HepG2 (cell line): ENCODE results near the gene TTC24. TPM values are rescaled to one million over a fixed set of nuclear protein-coding genes. Genes with fewer than 3 reads are reported as not detected.

Source experiments
- ATAC-seq: fragments of 200-7000 bp; cut with Tn5 transposase; 3 replicates; pipeline ENCODE4 v1.9.1; 2020; ENCODE audit warnings: mild to moderate bottlenecking, moderate library complexity
- BruUV-seq: library from RNA; stranded (reverse); fragments of 400-500 nt; replicated peaks from 2 replicates; lab custom pipeline; 2021; lab: Mats Ljungman, UMichigan
- CTCF ChIA-PET: fragments of 300-600 bp; formaldehyde crosslinking; extraction: SDS; loops from one replicate; lab custom pipeline; 2021; ENCODE audit warnings: low total read pairs, inconsistent platforms, low intra/inter-chr PET ratio; lab: Yijun Ruan, JAX
- POLR2A ChIA-PET: fragments of 350-600 bp; sonication (Branson Sonifier 250); formaldehyde crosslinking; loops from one replicate; lab custom pipeline; 2020; ENCODE audit warnings: antibody characterized with exemption, inconsistent platforms; lab: Yijun Ruan, JAX
- DNase-seq: peaks from one replicate; pipeline ENCODE4 v3.0.0-alpha.2; 2015; ENCODE audit warnings: low spot score
- FAIRE-seq: peaks from 3 replicates; lab custom pipeline; 2011; peaks lifted over from hg19 to GRCh38; lab: Jason Lieb, UNC
- H2AFZ ChIP-seq: one replicate; pipeline ENCODE4 v1.6.1; 2011; ENCODE audit warnings: low read length, inconsistent platforms
- H3K27ac ChIP-seq: fragments of 300-600 bp; 3 replicates; pipeline ENCODE4 v1.8.0; 2011; ENCODE audit warnings: mixed run types, mild to moderate bottlenecking, mixed read lengths, low read length, inconsistent platforms; ENCODE audit not compliant: insufficient read depth; ENCODE audit errors: extremely low read length
- H3K27me3 ChIP-seq, 2 experiments: fragments of 200-600 bp in 1 of 2; 2 replicates in 1 of 2; 3 replicates in 1 of 2; pipeline versions ENCODE4 v1.6.0 to v1.8.0; 2011; ENCODE audit warnings: low read length in 2 of 2, mild to moderate bottlenecking in 2 of 2, moderate library complexity in 2 of 2, inconsistent platforms in 1 of 2; ENCODE audit not compliant: insufficient read depth in 2 of 2, control insufficient read depth in 1 of 2
- H3K36me3 ChIP-seq, 2 experiments: fragments of 200-600 bp in 1 of 2; replicated peaks in 1 of 2; 2 replicates in 1 of 2; 3 replicates in 1 of 2; pipeline versions ENCODE4 v1.5.1 to v1.8.0; 2011; ENCODE audit warnings: low read length in 2 of 2, inconsistent platforms in 1 of 2; ENCODE audit not compliant: insufficient read depth in 2 of 2, control insufficient read depth in 1 of 2
- H3K4me1 ChIP-seq: 2 replicates; pipeline ENCODE4 v1.5.1; 2012; ENCODE audit warnings: low read length, inconsistent platforms; ENCODE audit not compliant: insufficient read depth
- H3K4me2 ChIP-seq: 2 replicates; pipeline ENCODE4 v1.6.0; 2011; ENCODE audit warnings: low read depth, low read length, inconsistent platforms
- H3K4me3 ChIP-seq, 3 experiments: fragments of 200-600 bp in 1 of 3; sonication (generic), shearing (Covaris generic) in 1 of 3; replicated peaks in 1 of 3; 2 replicates each; pipeline ENCODE4 v1.5.1; 2011 to 2016; ENCODE audit warnings: low read length in 3 of 3, inconsistent platforms in 2 of 3, low read depth in 2 of 3, mild to moderate bottlenecking in 2 of 3, control low read depth in 1 of 3, mixed read lengths in 1 of 3; ENCODE audit not compliant: insufficient read depth in 1 of 3
- H3K79me2 ChIP-seq: one replicate; pipeline ENCODE4 v1.6.1; 2011; ENCODE audit warnings: low read length, inconsistent platforms; ENCODE audit not compliant: insufficient read depth
- H3K9ac ChIP-seq: 2 replicates; pipeline ENCODE4 v1.6.0; 2011; ENCODE audit warnings: mild to moderate bottlenecking, low read depth, low read length, inconsistent platforms; ENCODE audit not compliant: insufficient read depth
- H3K9me3 ChIP-seq: 2 replicates; pipeline ENCODE4 v1.5.1; 2012; ENCODE audit warnings: mild to moderate bottlenecking, low read length
- H4K20me1 ChIP-seq: 2 replicates; pipeline ENCODE4 v1.6.0; 2011; ENCODE audit warnings: inconsistent platforms, mild to moderate bottlenecking, low read length, moderate library complexity; ENCODE audit not compliant: insufficient read depth
- BRF2 ChIP-seq: sonication (generic); formaldehyde crosslinking; IDR thresholded peaks from 2 replicates; pipeline ENCODE4 v1.8.1; 2022; ENCODE audit warnings: mild to moderate bottlenecking, missing genetic modification reagents
- CENPBD1 ChIP-seq: sonication (generic); formaldehyde crosslinking; IDR thresholded peaks from 2 replicates; pipeline ENCODE4 v1.8.0; 2022; ENCODE audit warnings: missing genetic modification reagents, low read depth, mild to moderate bottlenecking, borderline replicate concordance
- DR1 ChIP-seq: sonication (generic); formaldehyde crosslinking; IDR thresholded peaks from 2 replicates; pipeline ENCODE4 v1.8.0; 2021; ENCODE audit warnings: mild to moderate bottlenecking, missing genetic modification reagents, inconsistent platforms
- HES4 ChIP-seq: sonication (generic); formaldehyde crosslinking; IDR thresholded peaks from 2 replicates; pipeline ENCODE4 v1.9.0; 2021; ENCODE audit warnings: mild to moderate bottlenecking, missing genetic modification reagents, borderline replicate concordance
- RARA ChIP-seq: IDR thresholded peaks from 2 replicates; pipeline ENCODE4 v1.6.1; 2016; ENCODE audit warnings: missing genetic modification reagents, missing compliant biosample characterization
- RELA ChIP-seq: sonication (generic); formaldehyde crosslinking; IDR thresholded peaks from 2 replicates; pipeline ENCODE4 v1.4.0; 2020; ENCODE audit warnings: missing genetic modification reagents
- TCF7L2 ChIP-seq: IDR thresholded peaks from 2 replicates; pipeline ENCODE4 v1.6.1; 2011; ENCODE audit warnings: mild to moderate bottlenecking, low read depth, low read length, moderate library complexity
- ZFP90 ChIP-seq: sonication (generic); formaldehyde crosslinking; IDR thresholded peaks from 2 replicates; pipeline ENCODE4 v1.8.0; 2022; ENCODE audit warnings: missing genetic modification reagents, mild to moderate bottlenecking, inconsistent platforms, borderline replicate concordance
- ZFY ChIP-seq: sonication (generic); formaldehyde crosslinking; IDR thresholded peaks from 2 replicates; pipeline ENCODE4 v1.4.0; 2020; ENCODE audit warnings: missing genetic modification reagents
- ZIK1 ChIP-seq: sonication (generic); formaldehyde crosslinking; IDR thresholded peaks from 2 replicates; pipeline ENCODE4 v1.5.0; 2020; ENCODE audit warnings: mild to moderate bottlenecking, low read depth, missing genetic modification reagents, borderline replicate concordance
- ZNF350 ChIP-seq: sonication (generic); formaldehyde crosslinking; IDR thresholded peaks from 2 replicates; pipeline ENCODE4 v1.4.0; 2020; ENCODE audit warnings: mild to moderate bottlenecking, low read depth, missing genetic modification reagents, borderline replicate concordance
- ZNF496 ChIP-seq: sonication (generic); formaldehyde crosslinking; IDR thresholded peaks from 2 replicates; pipeline ENCODE4 v1.8.1; 2023; ENCODE audit warnings: mild to moderate bottlenecking, moderate library complexity, missing genetic modification reagents; ENCODE audit not compliant: insufficient replicate concordance
- ZNF558 ChIP-seq: sonication (generic); formaldehyde crosslinking; IDR thresholded peaks from 2 replicates; pipeline ENCODE4 v1.9.0; 2022; ENCODE audit warnings: mild to moderate bottlenecking, missing genetic modification reagents, borderline replicate concordance
- ZNF564 ChIP-seq: sonication (generic); formaldehyde crosslinking; IDR thresholded peaks from 2 replicates; pipeline ENCODE4 v1.8.1; 2023; ENCODE audit warnings: mild to moderate bottlenecking, missing genetic modification reagents
- ZNF569 ChIP-seq: sonication (generic); formaldehyde crosslinking; IDR thresholded peaks from 2 replicates; pipeline ENCODE4 v1.5.0; 2020; ENCODE audit warnings: mild to moderate bottlenecking, missing genetic modification reagents, moderate library complexity, borderline replicate concordance
- ZNF713 ChIP-seq: sonication (generic); formaldehyde crosslinking; IDR thresholded peaks from 2 replicates; pipeline ENCODE4 v1.4.0; 2020; ENCODE audit warnings: mild to moderate bottlenecking, missing genetic modification reagents
- ZNF724P ChIP-seq: sonication (generic); formaldehyde crosslinking; IDR thresholded peaks from 2 replicates; pipeline ENCODE4 v1.8.0; 2022; ENCODE audit warnings: missing genetic modification reagents, borderline replicate concordance
- ZNF891 ChIP-seq: sonication (generic); formaldehyde crosslinking; IDR thresholded peaks from 2 replicates; pipeline ENCODE4 v1.5.0; 2020; ENCODE audit warnings: mild to moderate bottlenecking, missing genetic modification reagents
- WGBS: methylation state at CpG from one replicate; pipeline ENCODE4 v1.1.6; 2017; ENCODE audit warnings: low lambda C conversion rate; 5-methylcytosine and 5-hydroxymethylcytosine counted together
- in situ Hi-C: cut with HindIII; loops from 2 replicates; pipeline ENCODE4 v1.10.0; 2017; ENCODE audit warnings: low pct_unique_long_range_greater_than_20kb; ENCODE audit not compliant: extremely low pct_ligation_motif_present
- intact Hi-C: fragments of 100-400 bp; cut with micrococcal nuclease; formaldehyde crosslinking; loops from one replicate; pipeline ENCODE4 v1.10.0; 2022; ENCODE audit not compliant: unreplicated experiment
- polyA plus RNA-seq, 8 experiments: library from polyadenylated mRNA; depleted of rRNA in 3 of 8; stranded (reverse) in 7 of 8; unstranded in 1 of 8; fragments of >200 nt; fragmentation: Illumina TruSeq in 4 of 8; extraction: Trizol in 4 of 8; gene quantifications; 2 replicates each; pipeline versions ENCODE4 v1.2.1 to v1.2.3, GENCODE V29; 2011 to 2016; ENCODE audit warnings: low read depth in 4 of 8, missing spikeins in 1 of 8, mixed read lengths in 1 of 8; ENCODE audit not compliant: insufficient read depth in 1 of 8
- total RNA-seq, 5 experiments: library from RNA; depleted of rRNA; stranded (reverse); fragments of >200 nt; fragmentation: Illumina TruSeq; extraction: Trizol; gene quantifications; 2 replicates each; pipeline ENCODE4 v1.2.3, GENCODE V29; 2016; ENCODE audit warnings: low read depth in 1 of 5

The TTC24 gene
- total and polyA plus RNA-seq, 2 of the 13 experiments (the other 11 are each of a cell fraction or from before 2014, with no cell fraction given) = 0.13 to 0.18 TPM

GRCh38 chr1:156549831-156550230 is 29.7 kb upstream of the TTC24 start:
- Histone ChIP-seq H3K27me3 (no peaks in the 10 kb centered on the region), H3K36me3 (peaks cover 1 to 38% of the 10 kb centered on the region in 2 experiments; a peak in 4 of 5 replicates), H3K4me2 (no peak overlapping the region), H3K9ac (no peak overlapping the region), H2AFZ (no peak overlapping the region), H3K4me3 (no peak overlapping the region), H3K9me3 (no peaks in the 10 kb centered on the region), H4K20me1 (no peaks in the 10 kb centered on the region), H3K27ac (no peak overlapping the region), H3K79me2 (no peaks in the 10 kb centered on the region), H3K4me1 (peaks cover 15% of the 10 kb centered on the region)
- no TSS peak for BruUV-seq
- WGBS = 100% methylated on average over 1 of the region's 1 CpG
- in situ Hi-C loops (no loop called here), intact Hi-C loops (no loop called here)
- FAIRE-seq = no peak
- ChIA-PET POLR2A (no interaction called here), CTCF (no interaction called here)
- no peak for DNase-seq
- ATAC-seq = no peak
- TF ChIP-seq DR1 (CRISPR knock-in tag) (no peak), ZNF891 (CRISPR knock-in tag) (no peak), ZNF564 (CRISPR knock-in tag) (no peak), ZIK1 (CRISPR knock-in tag) (no peak)

DNA sequence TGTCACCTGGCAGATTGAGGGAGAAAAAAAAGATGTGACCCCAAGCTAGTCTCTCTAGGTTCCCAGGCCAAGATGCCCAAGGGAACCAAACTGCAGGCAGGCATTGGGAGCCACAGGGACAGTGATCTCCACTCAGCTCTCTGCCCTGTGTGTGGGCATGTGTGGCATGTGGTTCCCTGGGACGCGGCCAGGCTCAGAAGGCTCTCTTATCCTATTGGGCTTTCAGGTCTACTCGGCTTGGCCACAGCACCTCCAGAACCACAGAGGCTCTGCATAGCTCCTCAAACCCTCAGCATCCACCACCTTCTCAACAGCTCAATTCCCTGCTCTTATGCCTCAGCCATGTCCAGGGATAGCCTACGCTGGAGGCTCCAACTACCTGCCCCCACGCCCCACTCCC is 29.2 kb upstream of the TTC24 start:
- Histone ChIP-seq H3K79me2 (no peaks in the 10 kb centered on the region), H3K4me2 (no peak overlapping the region), H3K9ac (no peak overlapping the region), H3K4me1 (peaks cover 15% of the 10 kb centered on the region), H3K4me3 (no peak overlapping the region), H2AFZ (no peak overlapping the region), H3K36me3 (peaks cover 1 to 38% of the 10 kb centered on the region in 2 experiments; a peak in 4 of 5 replicates), H3K9me3 (no peaks in the 10 kb centered on the region), H3K27me3 (no peaks in the 10 kb centered on the region), H4K20me1 (no peaks in the 10 kb centered on the region), H3K27ac (no peak overlapping the region)
- ATAC-seq = no peak
- no TSS peak for BruUV-seq
- no peak for FAIRE-seq
- CTCF ChIA-PET = no interaction called here
- in situ Hi-C loops = no loop called here
- no peak for DNase-seq
- 100% methylated on average over 3 of the region's 5 CpGs for WGBS
- intact Hi-C loops = no loop called here
- no peak for TF ChIP-seq TCF7L2
- no peak for TF ChIP-seq ZNF713 (CRISPR knock-in tag)
- TF ChIP-seq RELA = no peak
- TF ChIP-seq CENPBD1 (CRISPR knock-in tag) = no peak
- no peak for TF ChIP-seq ZNF496
- no peak for TF ChIP-seq BRF2 (CRISPR knock-in tag)
- no peak for TF ChIP-seq ZFP90
- TF ChIP-seq ZNF350 = no peak
- TF ChIP-seq ZNF569 = no peak
- TF ChIP-seq RARA (CRISPR knock-in tag) = no peak
- no peak for TF ChIP-seq ZFY (CRISPR knock-in tag)
- no peak for TF ChIP-seq ZNF724P (CRISPR knock-in tag)
- no peak for TF ChIP-seq HES4 (CRISPR knock-in tag)
- no peak for TF ChIP-seq ZNF558 (CRISPR knock-in tag)
- TF ChIP-seq, all 625 proteins: peak for 0
- POLR2A ChIA-PET = interaction anchor here (1.1 to 1.2 kb wide), 2 partner anchors 48 to 93 kb away, joined by 3 read pairs; no protein-coding TSS in a partner anchor
